HG02973 (cell line): ENCODE data around the gene DOC2A.
"Not testable (repeated sequence)": the region's sequence is repeated elsewhere in the genome, so short reads cannot be mapped to it uniquely, and the experiment has no call there.

Source experiments
- ATAC-seq: cut with Tn5 transposase; IDR thresholded peaks from one replicate; pipeline ENCODE4 v1.9.1; 2021; ENCODE audit warnings: moderate library complexity; ENCODE audit not compliant: unreplicated experiment

The DOC2A gene

GRCh38 chr16:30027588-30028437, 17.0 kb upstream of the DOC2A start:
- ATAC-seq: no peak

GRCh38 chr16:30026449-30026848, 15.6 kb upstream of the DOC2A start:
- ATAC-seq: no peak

- ATAC-seq: no peak
These were observed 14.7 kb upstream of the DOC2A start for GRCh38 chr16:30025574-30025973.

GRCh38 chr16:30025156-30025555, 14.3 kb upstream of the DOC2A start:
- no peak for ATAC-seq

- no peak for ATAC-seq
These were observed 13.6 kb upstream of the DOC2A start for GRCh38 chr16:30024451-30024850.

GRCh38 chr16:30023586-30023985, 12.8 kb upstream of the DOC2A start:
- ATAC-seq: no peak

GRCh38 chr16:30022887-30023286, 12.1 kb upstream of the DOC2A start, which contains the start of gene C16orf92:
Gene C16orf92, plus strand, starts transcription at chr16:30023198. Its CDS starts 143 bp downstream, at chr16:30023341.
- no peak for ATAC-seq

GRCh38 chr16:30018731-30019158, 7.9 kb upstream of the DOC2A start:
- no peak for ATAC-seq

- ATAC-seq: not testable (repeated sequence)
These were observed 7.1 kb upstream of the DOC2A start for GRCh38 chr16:30017937-30018336.

- no peak for ATAC-seq
These were observed 6.4 kb upstream of the DOC2A start for GRCh38 chr16:30017277-30017656.

- no peak for ATAC-seq
These were observed 5.9 kb upstream of the DOC2A start for GRCh38 chr16:30016555-30017276.

- not testable (repeated sequence) for ATAC-seq
These were observed 4.6 kb upstream of the DOC2A start for GRCh38 chr16:30015450-30015849.

GRCh38 chr16:30012598-30012997, 1.8 kb upstream of the DOC2A start:
- not testable (repeated sequence) for ATAC-seq

GRCh38 chr16:30011714-30012504, 1.1 kb upstream of the DOC2A start:
- ATAC-seq: no peak

GRCh38 chr16:30009990-30010843, 610 bp downstream of the DOC2A start:
- no peak for ATAC-seq

GRCh38 chr16:30009085-30009862, 1.6 kb downstream of the DOC2A start:
- ATAC-seq: no peak

- no peak for ATAC-seq
These were observed 3.4 kb downstream of the DOC2A start for GRCh38 chr16:30007378-30007895.

- no peak for ATAC-seq
These were observed 4.0 kb downstream of the DOC2A start for GRCh38 chr16:30006659-30007377.

- ATAC-seq: no peak
These were observed 4.7 kb downstream of the DOC2A start for GRCh38 chr16:30006095-30006473.
